ENCODE results near the gene LZTR1.
A peak's percentile ranks its signal among the peaks of the same experiment; 100 is the strongest.

The LZTR1 gene

GRCh38 chr22:21014202-21014725 lies 32.2 kb downstream of the LZTR1 start:
- DNase-seq (ENCODE audit: insufficient read length, low spot score) = peak; percentile 96
- TF ChIP-seq PAX5 (IDR thresholded peaks at IDR 0.05; ENCODE audit: insufficient read depth, low read length, severe bottlenecking) (no peak), POLR2AphosphoS5 (IDR thresholded peaks at IDR 0.05; ENCODE audit: low read depth, low read length) (no peak), POLR2A (IDR thresholded peaks at IDR 0.05; ENCODE audit: low read depth, low read length) (no peak), SPI1 (IDR thresholded peaks at IDR 0.05; ENCODE audit: low read depth, low read length) (no peak), TAF1 (IDR thresholded peaks at IDR 0.05; ENCODE audit: low read depth, low read length) (no peak), POU2F2 (IDR thresholded peaks at IDR 0.05; ENCODE audit: low read depth, low read length) (no peak)
- peak; percentile 97 for FAIRE-seq

- TF ChIP-seq PAX5 (IDR thresholded peaks at IDR 0.05; ENCODE audit: insufficient read depth, low read length, severe bottlenecking) (no peak), POU2F2 (IDR thresholded peaks at IDR 0.05; ENCODE audit: low read depth, low read length) (no peak), POLR2AphosphoS5 (IDR thresholded peaks at IDR 0.05; ENCODE audit: low read depth, low read length) (no peak)
- DNase-seq (ENCODE audit: insufficient read length, low spot score) (no peak), FAIRE-seq (no peak)
These were observed 32.8 kb downstream of the LZTR1 start, which contains the start of gene P2RX6 for GRCh38 chr22:21014726-21015465. TSS of gene P2RX6 (plus strand) at chr22:21015165. CDS start at chr22:21015175, 10 bp downstream.

- TF ChIP-seq POU2F2 (IDR thresholded peaks at IDR 0.05; ENCODE audit: low read depth, low read length) (no peak), SPI1 (IDR thresholded peaks at IDR 0.05; ENCODE audit: low read depth, low read length) (no peak), TAF1 (IDR thresholded peaks at IDR 0.05; ENCODE audit: low read depth, low read length) (no peak), POLR2A (IDR thresholded peaks at IDR 0.05; ENCODE audit: low read depth, low read length) (no peak), PAX5 (IDR thresholded peaks at IDR 0.05; ENCODE audit: insufficient read depth, low read length, severe bottlenecking) (no peak), POLR2AphosphoS5 (IDR thresholded peaks at IDR 0.05; ENCODE audit: low read depth, low read length) (no peak)
- DNase-seq (ENCODE audit: insufficient read length, low spot score) (no peak), FAIRE-seq (no peak)
These were observed 33.4 kb downstream of the LZTR1 start for GRCh38 chr22:21015466-21016006.

- DNase-seq (ENCODE audit: insufficient read length, low spot score) = no peak
- TF ChIP-seq POLR2AphosphoS5 (IDR thresholded peaks at IDR 0.05; ENCODE audit: low read depth, low read length) (no peak), POU2F2 (IDR thresholded peaks at IDR 0.05; ENCODE audit: low read depth, low read length) (no peak), TAF1 (IDR thresholded peaks at IDR 0.05; ENCODE audit: low read depth, low read length) (no peak), PAX5 (IDR thresholded peaks at IDR 0.05; ENCODE audit: insufficient read depth, low read length, severe bottlenecking) (no peak), SPI1 (IDR thresholded peaks at IDR 0.05; ENCODE audit: low read depth, low read length) (no peak), POLR2A (IDR thresholded peaks at IDR 0.05; ENCODE audit: low read depth, low read length) (no peak)
- no peak for FAIRE-seq
These were observed 34.7 kb downstream of the LZTR1 start for GRCh38 chr22:21016644-21017420.

GRCh38 chr22:21018314-21018713 lies 36.2 kb downstream of the LZTR1 start:
- no peak for TF ChIP-seq SPI1 (IDR thresholded peaks at IDR 0.05; ENCODE audit: low read depth, low read length)
- no peak for FAIRE-seq
- no peak for DNase-seq (ENCODE audit: insufficient read length, low spot score)

- no peak for TF ChIP-seq PAX5 (IDR thresholded peaks at IDR 0.05; ENCODE audit: insufficient read depth, low read length, severe bottlenecking)
- no peak for TF ChIP-seq POLR2A (IDR thresholded peaks at IDR 0.05; ENCODE audit: low read depth, low read length)
- TF ChIP-seq POLR2AphosphoS5 (IDR thresholded peaks at IDR 0.05; ENCODE audit: low read depth, low read length) = no peak
- no peak for TF ChIP-seq TAF1 (IDR thresholded peaks at IDR 0.05; ENCODE audit: low read depth, low read length)
- no peak for TF ChIP-seq POU2F2 (IDR thresholded peaks at IDR 0.05; ENCODE audit: low read depth, low read length)
- TF ChIP-seq SPI1 (IDR thresholded peaks at IDR 0.05; ENCODE audit: low read depth, low read length) = no peak
- FAIRE-seq (no peak), DNase-seq (ENCODE audit: insufficient read length, low spot score) (no peak)
These were observed 38.8 kb downstream of the LZTR1 start for GRCh38 chr22:21020802-21021429.

- DNase-seq (ENCODE audit: insufficient read length, low spot score) (no peak), FAIRE-seq (no peak)
- TF ChIP-seq POU2F2 (IDR thresholded peaks at IDR 0.05; ENCODE audit: low read depth, low read length) = no peak
- TF ChIP-seq TAF1 (IDR thresholded peaks at IDR 0.05; ENCODE audit: low read depth, low read length) = no peak
- no peak for TF ChIP-seq SPI1 (IDR thresholded peaks at IDR 0.05; ENCODE audit: low read depth, low read length)
- no peak for TF ChIP-seq PAX5 (IDR thresholded peaks at IDR 0.05; ENCODE audit: insufficient read depth, low read length, severe bottlenecking)
- no peak for TF ChIP-seq POLR2A (IDR thresholded peaks at IDR 0.05; ENCODE audit: low read depth, low read length)
- no peak for TF ChIP-seq POLR2AphosphoS5 (IDR thresholded peaks at IDR 0.05; ENCODE audit: low read depth, low read length)
These were observed 40.4 kb downstream of the LZTR1 start for GRCh38 chr22:21022507-21022906.

- no peak for FAIRE-seq
- DNase-seq (ENCODE audit: insufficient read length, low spot score) = no peak
- TF ChIP-seq POLR2A (IDR thresholded peaks at IDR 0.05; ENCODE audit: low read depth, low read length) = no peak
- no peak for TF ChIP-seq POU2F2 (IDR thresholded peaks at IDR 0.05; ENCODE audit: low read depth, low read length)
- TF ChIP-seq SPI1 (IDR thresholded peaks at IDR 0.05; ENCODE audit: low read depth, low read length) = no peak
- no peak for TF ChIP-seq TAF1 (IDR thresholded peaks at IDR 0.05; ENCODE audit: low read depth, low read length)
- no peak for TF ChIP-seq PAX5 (IDR thresholded peaks at IDR 0.05; ENCODE audit: insufficient read depth, low read length, severe bottlenecking)
- TF ChIP-seq POLR2AphosphoS5 (IDR thresholded peaks at IDR 0.05; ENCODE audit: low read depth, low read length) = no peak
These were observed 41.0 kb downstream of the LZTR1 start for GRCh38 chr22:21022955-21023614.

Measured in GM12891 (cell line).